Upper lobe of right lung (tissue), 1 donor: ENCODE data around the gene TPI1. TPM values are rescaled to one million over a fixed set of nuclear protein-coding genes. Genes with fewer than 3 reads are reported as not detected.

Experiments used
- ATAC-seq: fragments of 200-7000 bp; cut with Tn5 transposase; one replicate; pipeline ENCODE4 v1.9.1; 2020; ENCODE audit warnings: mild to moderate bottlenecking, moderate library complexity
- DNase-seq: peaks from one replicate; pipeline ENCODE4 v3.0.0-alpha.2; 2020
- H3K27ac ChIP-seq: fragments of 200-600 bp; one replicate; pipeline ENCODE4 v1.8.0; 2022
- H3K27me3 ChIP-seq: fragments of 200-600 bp; one replicate; pipeline ENCODE4 v1.8.0; 2022; ENCODE audit warnings: mild to moderate bottlenecking
- H3K36me3 ChIP-seq: fragments of 200-600 bp; one replicate; pipeline ENCODE4 v1.8.0; 2022
- H3K4me1 ChIP-seq: fragments of 200-600 bp; one replicate; pipeline ENCODE4 v1.8.0; 2022
- H3K4me3 ChIP-seq: fragments of 200-600 bp; one replicate; pipeline ENCODE4 v1.8.0; 2022; ENCODE audit warnings: mild to moderate bottlenecking
- H3K9me3 ChIP-seq: fragments of 200-600 bp; one replicate; pipeline ENCODE4 v1.8.0; 2022
- intact Hi-C: fragments of 100-400 bp; cut with DNase I; formaldehyde crosslinking; loops from one replicate; pipeline ENCODE4 v1.11.0; 2022
- total RNA-seq: library from RNA; stranded (reverse); fragmentation: NEBNext Ultra II Directional; extraction: Animal tissue kit (Norgen Biotek cat#: 25700); gene quantifications from one replicate; pipeline ENCODE4 v1.2.1, GENCODE V29; 2021
- TF ChIP-seq, protein P1 (sequence below): fragments of 200-600 bp; IDR thresholded peaks from one replicate; pipeline ENCODE4 v1.8.0; 2022; ENCODE audit warnings: antibody characterized with exemption
- donor health status: DM: no; HTN: yes; CAD: no; lungs with severe emphysema.

The TPI1 gene
- total RNA-seq, 1 donor from 2014 or later, result 280 TPM

- no peaks in the 10 kb centered on the region for H3K27me3 ChIP-seq
- ATAC-seq (no peak), DNase-seq (no peak)
- TF ChIP-seq, protein P1, sequence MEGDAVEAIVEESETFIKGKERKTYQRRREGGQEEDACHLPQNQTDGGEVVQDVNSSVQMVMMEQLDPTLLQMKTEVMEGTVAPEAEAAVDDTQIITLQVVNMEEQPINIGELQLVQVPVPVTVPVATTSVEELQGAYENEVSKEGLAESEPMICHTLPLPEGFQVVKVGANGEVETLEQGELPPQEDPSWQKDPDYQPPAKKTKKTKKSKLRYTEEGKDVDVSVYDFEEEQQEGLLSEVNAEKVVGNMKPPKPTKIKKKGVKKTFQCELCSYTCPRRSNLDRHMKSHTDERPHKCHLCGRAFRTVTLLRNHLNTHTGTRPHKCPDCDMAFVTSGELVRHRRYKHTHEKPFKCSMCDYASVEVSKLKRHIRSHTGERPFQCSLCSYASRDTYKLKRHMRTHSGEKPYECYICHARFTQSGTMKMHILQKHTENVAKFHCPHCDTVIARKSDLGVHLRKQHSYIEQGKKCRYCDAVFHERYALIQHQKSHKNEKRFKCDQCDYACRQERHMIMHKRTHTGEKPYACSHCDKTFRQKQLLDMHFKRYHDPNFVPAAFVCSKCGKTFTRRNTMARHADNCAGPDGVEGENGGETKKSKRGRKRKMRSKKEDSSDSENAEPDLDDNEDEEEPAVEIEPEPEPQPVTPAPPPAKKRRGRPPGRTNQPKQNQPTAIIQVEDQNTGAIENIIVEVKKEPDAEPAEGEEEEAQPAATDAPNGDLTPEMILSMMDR, result no peak
- H3K27ac ChIP-seq, result no peak overlapping the region
- H3K4me3 ChIP-seq, result no peak overlapping the region
- intact Hi-C loops, result no loop called here
- no peaks in the 10 kb centered on the region for H3K36me3 ChIP-seq
- no peaks in the 10 kb centered on the region for H3K9me3 ChIP-seq
- peaks cover 5% of the 10 kb centered on the region for H3K4me1 ChIP-seq
These were observed 36.3 kb upstream of the TPI1 start for GRCh38 chr12:6830999-6831398.

GRCh38 chr12:6831450-6831995 is 35.8 kb upstream of the TPI1 start:
- Histone ChIP-seq H3K27ac (no peak overlapping the region), H3K4me1 (peaks cover 5% of the 10 kb centered on the region), H3K9me3 (no peaks in the 10 kb centered on the region), H3K27me3 (no peaks in the 10 kb centered on the region), H3K4me3 (no peak overlapping the region), H3K36me3 (no peaks in the 10 kb centered on the region)
- intact Hi-C loops, result no loop called here
- DNase-seq, result no peak
- ATAC-seq, result no peak
- TF ChIP-seq, protein P1, result no peak

GRCh38 chr12:6832125-6832524 is 35.2 kb upstream of the TPI1 start:
- H3K27me3 ChIP-seq, result no peaks in the 10 kb centered on the region

DNA sequence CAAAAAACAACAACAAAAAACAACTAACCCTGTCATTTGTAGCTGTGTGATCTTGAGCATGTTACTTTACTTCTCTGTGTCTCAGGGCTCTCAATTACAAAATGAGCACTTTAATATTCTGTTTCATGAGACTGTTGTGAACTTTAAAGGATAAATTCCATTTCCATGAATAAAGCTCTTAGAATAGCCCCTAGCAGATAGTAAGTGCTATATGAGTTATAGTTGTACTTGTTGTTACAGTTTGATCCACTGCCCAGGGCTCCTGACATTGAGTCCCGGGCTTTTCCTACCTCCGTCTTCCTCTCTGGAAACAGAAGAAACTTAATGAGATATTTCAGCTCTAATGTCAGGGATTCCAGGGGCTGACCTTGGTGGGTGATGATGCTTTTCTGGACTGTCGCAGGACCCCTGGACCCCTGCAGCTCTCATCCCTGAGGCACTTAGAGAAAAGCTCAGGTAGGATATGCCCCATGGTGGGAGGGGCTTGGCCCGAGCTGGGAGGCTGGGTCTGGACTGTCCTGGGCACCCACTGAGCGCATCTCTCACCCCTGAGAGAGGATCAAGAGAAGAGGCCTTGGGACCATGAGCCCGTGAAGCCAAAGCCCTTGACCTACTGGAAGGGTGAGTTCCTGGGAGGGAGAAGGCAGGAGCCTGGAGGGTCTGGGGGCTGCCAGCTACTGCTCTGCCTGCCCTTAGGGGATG is 34.0 kb upstream of the TPI1 start:
- Histone ChIP-seq H3K4me1 (no peaks in the 10 kb centered on the region), H3K27ac (no peak overlapping the region), H3K27me3 (no peaks in the 10 kb centered on the region), H3K36me3 (no peaks in the 10 kb centered on the region), H3K4me3 (no peak overlapping the region), H3K9me3 (no peaks in the 10 kb centered on the region)
- TF ChIP-seq, protein P1, result no peak
- intact Hi-C loops, result no loop called here
- ATAC-seq (no peak), DNase-seq (no peak)

More at GRCh38 chr12:6832125-6832524, 35.2 kb upstream of the TPI1 start:
- DNase-seq (no peak), ATAC-seq (no peak)
- TF ChIP-seq, protein P1, result no peak
- H3K36me3 ChIP-seq, result no peaks in the 10 kb centered on the region
- H3K9me3 ChIP-seq, result no peaks in the 10 kb centered on the region
- intact Hi-C loops, result no loop called here
- H3K27ac ChIP-seq, result no peak overlapping the region
- H3K4me1 ChIP-seq, result peaks cover 5% of the 10 kb centered on the region
- no peak overlapping the region for H3K4me3 ChIP-seq

- ATAC-seq (no peak), DNase-seq (no peak)
- Histone ChIP-seq H3K9me3 (no peaks in the 10 kb centered on the region), H3K36me3 (no peaks in the 10 kb centered on the region), H3K4me1 (no peaks in the 10 kb centered on the region), H3K27me3 (no peaks in the 10 kb centered on the region), H3K4me3 (no peak overlapping the region), H3K27ac (no peak overlapping the region)
- TF ChIP-seq, protein P1, result no peak
- intact Hi-C loops, result no loop called here
These were observed 33.1 kb upstream of the TPI1 start for GRCh38 chr12:6834254-6834653.
